ENCODE results near the gene TACC2.

The TACC2 gene

GRCh38 chr10:122220736-122221135, 231.8 kb downstream of the TACC2 start:
- DNase-seq (ENCODE audit: extremely low read depth, insufficient read length): no peak
- H3K36me3 ChIP-seq (ENCODE audit: control insufficient read depth, insufficient read depth, low read length): no peaks in the 10 kb centered on the region

DNA sequence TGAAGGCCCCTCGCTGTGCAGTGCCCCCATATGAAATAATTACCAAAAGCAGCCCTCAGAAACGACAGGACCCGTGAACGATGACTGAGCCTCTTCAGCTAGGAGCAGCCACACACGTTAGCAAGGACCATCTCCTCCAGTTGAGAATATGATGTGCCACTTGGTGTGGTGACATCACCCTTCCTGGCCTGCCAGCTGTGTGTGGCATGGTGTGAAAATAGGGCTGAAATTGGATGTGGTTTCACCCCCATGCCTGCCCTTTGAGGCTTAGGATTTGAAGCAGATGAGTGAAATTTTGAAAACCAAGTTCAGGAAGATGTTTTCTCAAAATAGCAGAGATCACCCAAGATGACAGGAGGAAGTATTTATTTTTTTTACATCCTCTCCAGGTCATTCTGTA, 233.0 kb downstream of the TACC2 start:
- no peak for DNase-seq (ENCODE audit: extremely low read depth, insufficient read length)
- H3K4me3 ChIP-seq (replicated peaks; ENCODE audit: low read depth, low read length): no peak overlapping the region
- TF ChIP-seq, protein P1, sequence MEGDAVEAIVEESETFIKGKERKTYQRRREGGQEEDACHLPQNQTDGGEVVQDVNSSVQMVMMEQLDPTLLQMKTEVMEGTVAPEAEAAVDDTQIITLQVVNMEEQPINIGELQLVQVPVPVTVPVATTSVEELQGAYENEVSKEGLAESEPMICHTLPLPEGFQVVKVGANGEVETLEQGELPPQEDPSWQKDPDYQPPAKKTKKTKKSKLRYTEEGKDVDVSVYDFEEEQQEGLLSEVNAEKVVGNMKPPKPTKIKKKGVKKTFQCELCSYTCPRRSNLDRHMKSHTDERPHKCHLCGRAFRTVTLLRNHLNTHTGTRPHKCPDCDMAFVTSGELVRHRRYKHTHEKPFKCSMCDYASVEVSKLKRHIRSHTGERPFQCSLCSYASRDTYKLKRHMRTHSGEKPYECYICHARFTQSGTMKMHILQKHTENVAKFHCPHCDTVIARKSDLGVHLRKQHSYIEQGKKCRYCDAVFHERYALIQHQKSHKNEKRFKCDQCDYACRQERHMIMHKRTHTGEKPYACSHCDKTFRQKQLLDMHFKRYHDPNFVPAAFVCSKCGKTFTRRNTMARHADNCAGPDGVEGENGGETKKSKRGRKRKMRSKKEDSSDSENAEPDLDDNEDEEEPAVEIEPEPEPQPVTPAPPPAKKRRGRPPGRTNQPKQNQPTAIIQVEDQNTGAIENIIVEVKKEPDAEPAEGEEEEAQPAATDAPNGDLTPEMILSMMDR (IDR thresholded peaks at IDR 0.05; ENCODE audit: insufficient read depth, low read length, poor library complexity, severe bottlenecking): no peak
- H3K36me3 ChIP-seq (ENCODE audit: control insufficient read depth, insufficient read depth, low read length): no peaks in the 10 kb centered on the region
- H3K27me3 ChIP-seq (replicated peaks; ENCODE audit: control insufficient read depth, insufficient read depth, low read length): no peaks in the 10 kb centered on the region; the same call in none of the 2 replicates

More at GRCh38 chr10:122220736-122221135, 231.8 kb downstream of the TACC2 start:
- no peak overlapping the region for H3K4me3 ChIP-seq (replicated peaks; ENCODE audit: low read depth, low read length)
- no peaks in the 10 kb centered on the region; the same call in none of the 2 replicates for H3K27me3 ChIP-seq (replicated peaks; ENCODE audit: control insufficient read depth, insufficient read depth, low read length)
- TF ChIP-seq, protein P1 (IDR thresholded peaks at IDR 0.05; ENCODE audit: insufficient read depth, low read length, poor library complexity, severe bottlenecking): no peak

GRCh38 chr10:122222638-122223037, 233.7 kb downstream of the TACC2 start:
- no peak overlapping the region for H3K4me3 ChIP-seq (replicated peaks; ENCODE audit: low read depth, low read length)
- DNase-seq (ENCODE audit: extremely low read depth, insufficient read length): no peak
- H3K36me3 ChIP-seq (ENCODE audit: control insufficient read depth, insufficient read depth, low read length): no peaks in the 10 kb centered on the region
- TF ChIP-seq, protein P1 (IDR thresholded peaks at IDR 0.05; ENCODE audit: insufficient read depth, low read length, poor library complexity, severe bottlenecking): no peak
- no peaks in the 10 kb centered on the region; the same call in none of the 2 replicates for H3K27me3 ChIP-seq (replicated peaks; ENCODE audit: control insufficient read depth, insufficient read depth, low read length)

DNA sequence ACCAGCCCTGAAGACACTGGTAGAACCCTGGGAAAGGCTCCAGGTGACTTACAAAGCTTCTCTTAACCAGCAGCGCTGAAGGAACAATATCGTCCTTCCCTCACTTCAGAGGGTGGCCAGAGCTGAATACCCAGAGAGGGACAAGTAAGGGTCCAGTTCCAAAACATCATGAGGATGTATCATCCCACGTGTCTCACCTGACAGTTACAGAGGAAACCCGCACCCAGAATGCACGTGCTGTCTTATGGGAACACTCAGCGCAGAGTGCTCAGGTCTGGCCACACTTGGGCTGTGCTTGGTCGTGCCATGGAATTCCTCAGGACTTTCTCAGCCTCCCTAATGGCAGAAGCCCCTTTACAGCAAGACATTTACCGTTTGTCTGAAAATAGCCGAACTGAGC, 235.2 kb downstream of the TACC2 start:
- H3K27me3 ChIP-seq (replicated peaks; ENCODE audit: control insufficient read depth, insufficient read depth, low read length): no peaks in the 10 kb centered on the region; the same call in none of the 2 replicates
- H3K4me3 ChIP-seq (replicated peaks; ENCODE audit: low read depth, low read length): no peak overlapping the region
- TF ChIP-seq, protein P1 (IDR thresholded peaks at IDR 0.05; ENCODE audit: insufficient read depth, low read length, poor library complexity, severe bottlenecking): no peak
- no peaks in the 10 kb centered on the region for H3K36me3 ChIP-seq (ENCODE audit: control insufficient read depth, insufficient read depth, low read length)
- no peak for DNase-seq (ENCODE audit: extremely low read depth, insufficient read length)

DNA sequence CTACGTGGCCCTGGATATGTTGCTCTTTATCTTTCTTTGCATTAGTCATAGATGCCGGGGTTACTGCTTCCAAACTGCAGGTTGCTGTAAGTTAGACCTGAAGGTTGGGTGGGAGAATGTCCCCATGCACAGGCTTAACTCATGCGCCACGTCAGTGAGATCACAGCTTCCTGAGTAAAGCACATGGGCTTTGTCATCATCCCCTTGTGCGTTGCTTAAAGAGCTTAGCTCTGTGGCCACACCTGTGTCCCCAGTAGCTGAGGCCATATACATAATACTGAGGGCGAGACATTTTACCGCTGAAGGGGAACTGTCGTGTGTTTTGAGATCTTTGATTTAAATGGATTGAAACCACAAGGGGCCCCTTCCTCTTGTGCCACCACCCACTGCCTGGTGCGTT, 236.4 kb downstream of the TACC2 start:
- Histone ChIP-seq H3K27me3 (replicated peaks; ENCODE audit: control insufficient read depth, insufficient read depth, low read length) (no peaks in the 10 kb centered on the region; the same call in none of the 2 replicates), H3K4me3 (replicated peaks; ENCODE audit: low read depth, low read length) (no peak overlapping the region), H3K36me3 (ENCODE audit: control insufficient read depth, insufficient read depth, low read length) (no peaks in the 10 kb centered on the region)
- no peak for DNase-seq (ENCODE audit: extremely low read depth, insufficient read length)
- TF ChIP-seq, protein P1 (IDR thresholded peaks at IDR 0.05; ENCODE audit: insufficient read depth, low read length, poor library complexity, severe bottlenecking): no peak

- Histone ChIP-seq H3K4me3 (replicated peaks; ENCODE audit: low read depth, low read length) (no peak overlapping the region), H3K36me3 (ENCODE audit: control insufficient read depth, insufficient read depth, low read length) (no peaks in the 10 kb centered on the region), H3K27me3 (replicated peaks; ENCODE audit: control insufficient read depth, insufficient read depth, low read length) (no peaks in the 10 kb centered on the region; the same call in 1 of the 2 replicates)
- TF ChIP-seq, protein P1 (IDR thresholded peaks at IDR 0.05; ENCODE audit: insufficient read depth, low read length, poor library complexity, severe bottlenecking): no peak
- DNase-seq (ENCODE audit: extremely low read depth, insufficient read length): no peak
These were observed 238.8 kb downstream of the TACC2 start for GRCh38 chr10:122227754-122228153.
